ENCODE measurements around the gene LRRC25.

DNA sequence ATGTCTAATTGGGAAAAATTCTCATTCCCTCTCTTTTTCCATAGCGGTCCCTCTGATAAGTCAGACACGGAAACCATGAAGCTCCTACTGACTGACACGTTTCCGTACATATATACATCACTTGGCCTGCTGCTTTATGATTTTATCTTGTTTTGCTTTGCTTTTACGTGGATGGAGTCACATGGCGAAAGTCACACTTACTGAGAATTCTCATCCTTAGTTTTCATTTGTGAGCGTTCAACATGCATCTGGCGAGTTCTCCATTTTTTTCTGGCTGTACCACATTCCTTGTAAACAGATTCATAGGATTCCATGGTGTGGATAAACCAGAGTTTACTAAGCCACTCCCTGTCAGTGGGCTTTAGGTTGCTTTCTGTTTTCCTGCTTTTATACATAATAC lies 35.8 kb downstream of the LRRC25 start:
- TF ChIP-seq POLR2AphosphoS5 (IDR thresholded peaks at IDR 0.05; ENCODE audit: insufficient read depth in 1 of 2, low read depth in 1 of 2) = no peak
- TF ChIP-seq, protein P1, sequence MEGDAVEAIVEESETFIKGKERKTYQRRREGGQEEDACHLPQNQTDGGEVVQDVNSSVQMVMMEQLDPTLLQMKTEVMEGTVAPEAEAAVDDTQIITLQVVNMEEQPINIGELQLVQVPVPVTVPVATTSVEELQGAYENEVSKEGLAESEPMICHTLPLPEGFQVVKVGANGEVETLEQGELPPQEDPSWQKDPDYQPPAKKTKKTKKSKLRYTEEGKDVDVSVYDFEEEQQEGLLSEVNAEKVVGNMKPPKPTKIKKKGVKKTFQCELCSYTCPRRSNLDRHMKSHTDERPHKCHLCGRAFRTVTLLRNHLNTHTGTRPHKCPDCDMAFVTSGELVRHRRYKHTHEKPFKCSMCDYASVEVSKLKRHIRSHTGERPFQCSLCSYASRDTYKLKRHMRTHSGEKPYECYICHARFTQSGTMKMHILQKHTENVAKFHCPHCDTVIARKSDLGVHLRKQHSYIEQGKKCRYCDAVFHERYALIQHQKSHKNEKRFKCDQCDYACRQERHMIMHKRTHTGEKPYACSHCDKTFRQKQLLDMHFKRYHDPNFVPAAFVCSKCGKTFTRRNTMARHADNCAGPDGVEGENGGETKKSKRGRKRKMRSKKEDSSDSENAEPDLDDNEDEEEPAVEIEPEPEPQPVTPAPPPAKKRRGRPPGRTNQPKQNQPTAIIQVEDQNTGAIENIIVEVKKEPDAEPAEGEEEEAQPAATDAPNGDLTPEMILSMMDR (IDR thresholded peaks at IDR 0.05) = no peak
